Measurements from ENCODE around the gene BPIFA1. TPM values are rescaled to one million over a fixed set of nuclear protein-coding genes. Genes with fewer than 3 reads are reported as not detected.

BPIFA1 gene
- under 1 TPM in 1 of 4 donors, not detected in 3; 0.67 TPM for polyA plus RNA-seq
- long read RNA-seq, donor 1 = 0 reads
- long read RNA-seq, donor 2 = 0 reads
- long read RNA-seq, donor 3 = 0 reads
- long read RNA-seq, donor 4 = 0 reads
- long read RNA-seq, donor 5 = 0 reads
- long read RNA-seq, donor 6 = 0 reads
- long read RNA-seq, donor 7 = 0 reads
- long read RNA-seq, donor 8 = 0 reads
- long read RNA-seq, donor 9 = 0 reads
- long read RNA-seq, donor 10 = 0 reads

- 50 to 62% (median 54%) methylated on average over 5 of the region's 5 CpGs for WGBS, 3 donors
- no peak for DNase-seq
- H3K27ac ChIP-seq (ENCODE audit: low read depth in 1 of 3, low read length in 2 of 3) = no peak within 1 kb of the TSS
- peaks cover 0 to 9% (median 3%) of the 10 kb centered on the region in 3 donors for H3K27me3 ChIP-seq (ENCODE audit: control insufficient read depth in 3 of 3, insufficient read depth in 3 of 3, low read length in 3 of 3)
- FAIRE-seq = no peak
- no peak within 1 kb of the TSS for H3K4me3 ChIP-seq (ENCODE audit: low read depth in 1 of 3, low read length in 3 of 3)
- no peaks in the 10 kb centered on the region for H3K36me3 ChIP-seq (ENCODE audit: control insufficient read depth in 3 of 3, insufficient read depth in 2 of 3, low read depth in 1 of 3, low read length in 3 of 3)
- H3K4me1 ChIP-seq (ENCODE audit: control insufficient read depth in 3 of 3, insufficient read depth in 2 of 3, low read depth in 1 of 3, low read length in 2 of 3) = no peaks in the 10 kb centered on the region
- H3K9me3 ChIP-seq (ENCODE audit: control insufficient read depth in 2 of 2, insufficient read depth in 1 of 2, low read depth in 1 of 2, low read length in 1 of 2) = no peaks in the 10 kb centered on the region
These were observed at the start of gene BPIFA1 for GRCh38 chr20:33235696-33236095. BPIFA1 (plus strand) TSS chr20:33235996; CDS start chr20:33237712, 1,716 bp downstream.

GRCh38 chr20:33187491-33187890, 48.3 kb upstream of the BPIFA1 start:
- FAIRE-seq = no peak
- DNase-seq = no peak
- Histone ChIP-seq H3K4me3 (ENCODE audit: low read depth in 1 of 3, low read length in 3 of 3) (no peak overlapping the region), H3K36me3 (ENCODE audit: control insufficient read depth in 3 of 3, insufficient read depth in 2 of 3, low read depth in 1 of 3, low read length in 3 of 3) (no peaks in the 10 kb centered on the region), H3K4me1 (ENCODE audit: control insufficient read depth in 3 of 3, insufficient read depth in 2 of 3, low read depth in 1 of 3, low read length in 2 of 3) (peaks cover 0 to 3% (median 0%) of the 10 kb centered on the region in 3 donors), H3K27me3 (ENCODE audit: control insufficient read depth in 3 of 3, insufficient read depth in 3 of 3, low read length in 3 of 3) (no peaks in the 10 kb centered on the region), H3K27ac (ENCODE audit: low read depth in 1 of 3, low read length in 2 of 3) (no peak overlapping the region), H3K9me3 (ENCODE audit: control insufficient read depth in 2 of 2, insufficient read depth in 1 of 2, low read depth in 1 of 2, low read length in 1 of 2) (no peaks in the 10 kb centered on the region)
- WGBS, 3 donors = 61 to 73% (median 71%) methylated on average over 4 of the region's 4 CpGs

- no peak for FAIRE-seq
These were observed 47.4 kb upstream of the BPIFA1 start for GRCh38 chr20:33188421-33188820.

GRCh38 chr20:33191484-33191883, 44.3 kb upstream of the BPIFA1 start:
- DNase-seq = peak in 1 of 2 donors; percentile 1
- FAIRE-seq = no peak
- 10 to 31% (median 26%) methylated on average over 3 of the region's 3 CpGs for WGBS, 3 donors
- Histone ChIP-seq H3K4me3 (ENCODE audit: low read depth in 1 of 3, low read length in 3 of 3) (no peak overlapping the region), H3K4me1 (ENCODE audit: control insufficient read depth in 3 of 3, insufficient read depth in 2 of 3, low read depth in 1 of 3, low read length in 2 of 3) (peaks cover 0 to 4% (median 0%) of the 10 kb centered on the region in 3 donors), H3K27ac (ENCODE audit: low read depth in 1 of 3, low read length in 2 of 3) (peak overlapping the region in 1 of 3 donors; percentile 45), H3K27me3 (ENCODE audit: control insufficient read depth in 3 of 3, insufficient read depth in 3 of 3, low read length in 3 of 3) (no peaks in the 10 kb centered on the region), H3K36me3 (ENCODE audit: control insufficient read depth in 3 of 3, insufficient read depth in 2 of 3, low read depth in 1 of 3, low read length in 3 of 3) (no peaks in the 10 kb centered on the region), H3K9me3 (ENCODE audit: control insufficient read depth in 2 of 2, insufficient read depth in 1 of 2, low read depth in 1 of 2, low read length in 1 of 2) (no peaks in the 10 kb centered on the region)

More at GRCh38 chr20:33188421-33188820, 47.4 kb upstream of the BPIFA1 start:
- no peaks in the 10 kb centered on the region for H3K27me3 ChIP-seq (ENCODE audit: control insufficient read depth in 3 of 3, insufficient read depth in 3 of 3, low read length in 3 of 3)
- peaks cover 0 to 4% (median 0%) of the 10 kb centered on the region in 3 donors for H3K4me1 ChIP-seq (ENCODE audit: control insufficient read depth in 3 of 3, insufficient read depth in 2 of 3, low read depth in 1 of 3, low read length in 2 of 3)
- no peak for DNase-seq
- H3K4me3 ChIP-seq (ENCODE audit: low read depth in 1 of 3, low read length in 3 of 3) = no peak overlapping the region
- no peaks in the 10 kb centered on the region for H3K36me3 ChIP-seq (ENCODE audit: control insufficient read depth in 3 of 3, insufficient read depth in 2 of 3, low read depth in 1 of 3, low read length in 3 of 3)
- H3K27ac ChIP-seq (ENCODE audit: low read depth in 1 of 3, low read length in 2 of 3) = no peak overlapping the region
- H3K9me3 ChIP-seq (ENCODE audit: control insufficient read depth in 2 of 2, insufficient read depth in 1 of 2, low read depth in 1 of 2, low read length in 1 of 2) = no peaks in the 10 kb centered on the region
- 82 to 88% (median 88%) methylated on average over 9 of the region's 9 CpGs for WGBS, 3 donors

- no peaks in the 10 kb centered on the region for H3K9me3 ChIP-seq (ENCODE audit: control insufficient read depth in 2 of 2, insufficient read depth in 1 of 2, low read depth in 1 of 2, low read length in 1 of 2)
- H3K4me3 ChIP-seq (ENCODE audit: low read depth in 1 of 3, low read length in 3 of 3) = no peak overlapping the region
- no peak for FAIRE-seq
- no peak for DNase-seq
- H3K36me3 ChIP-seq (ENCODE audit: control insufficient read depth in 3 of 3, insufficient read depth in 2 of 3, low read depth in 1 of 3, low read length in 3 of 3) = no peaks in the 10 kb centered on the region
- H3K4me1 ChIP-seq (ENCODE audit: control insufficient read depth in 3 of 3, insufficient read depth in 2 of 3, low read depth in 1 of 3, low read length in 2 of 3) = peaks cover 0 to 4% (median 0%) of the 10 kb centered on the region in 3 donors
- no peak overlapping the region for H3K27ac ChIP-seq (ENCODE audit: low read depth in 1 of 3, low read length in 2 of 3)
- H3K27me3 ChIP-seq (ENCODE audit: control insufficient read depth in 3 of 3, insufficient read depth in 3 of 3, low read length in 3 of 3) = no peaks in the 10 kb centered on the region
- 74 to 86% (median 78%) methylated on average over 1 of the region's 1 CpG for WGBS, 3 donors
These were observed 43.8 kb upstream of the BPIFA1 start for GRCh38 chr20:33191955-33192354.

GRCh38 chr20:33192912-33193501, 42.8 kb upstream of the BPIFA1 start:
- H3K27me3 ChIP-seq (ENCODE audit: control insufficient read depth in 3 of 3, insufficient read depth in 3 of 3, low read length in 3 of 3) = no peaks in the 10 kb centered on the region
- 51 to 68% (median 64%) methylated on average over 8 of the region's 8 CpGs for WGBS, 3 donors
- no peaks in the 10 kb centered on the region for H3K36me3 ChIP-seq (ENCODE audit: control insufficient read depth in 3 of 3, insufficient read depth in 2 of 3, low read depth in 1 of 3, low read length in 3 of 3)
- FAIRE-seq (no peak), DNase-seq (no peak)
- no peaks in the 10 kb centered on the region for H3K9me3 ChIP-seq (ENCODE audit: control insufficient read depth in 2 of 2, insufficient read depth in 1 of 2, low read depth in 1 of 2, low read length in 1 of 2)
- no peak overlapping the region for H3K27ac ChIP-seq (ENCODE audit: low read depth in 1 of 3, low read length in 2 of 3)
- no peak overlapping the region for H3K4me3 ChIP-seq (ENCODE audit: low read depth in 1 of 3, low read length in 3 of 3)
- peaks cover 0 to 4% (median 0%) of the 10 kb centered on the region in 3 donors for H3K4me1 ChIP-seq (ENCODE audit: control insufficient read depth in 3 of 3, insufficient read depth in 2 of 3, low read depth in 1 of 3, low read length in 2 of 3)

GRCh38 chr20:33199026-33199425, 36.8 kb upstream of the BPIFA1 start:
- DNase-seq = no peak
- 73 to 85% (median 83%) methylated on average over 3 of the region's 3 CpGs for WGBS, 3 donors

GRCh38 chr20:33202451-33202850, 33.3 kb upstream of the BPIFA1 start:
- Histone ChIP-seq H3K27ac (ENCODE audit: low read depth in 1 of 3, low read length in 2 of 3) (no peak overlapping the region), H3K27me3 (ENCODE audit: control insufficient read depth in 3 of 3, insufficient read depth in 3 of 3, low read length in 3 of 3) (no peaks in the 10 kb centered on the region), H3K36me3 (ENCODE audit: control insufficient read depth in 3 of 3, insufficient read depth in 2 of 3, low read depth in 1 of 3, low read length in 3 of 3) (no peaks in the 10 kb centered on the region), H3K4me1 (ENCODE audit: control insufficient read depth in 3 of 3, insufficient read depth in 2 of 3, low read depth in 1 of 3, low read length in 2 of 3) (no peaks in the 10 kb centered on the region), H3K4me3 (ENCODE audit: low read depth in 1 of 3, low read length in 3 of 3) (no peak overlapping the region), H3K9me3 (ENCODE audit: control insufficient read depth in 2 of 2, insufficient read depth in 1 of 2, low read depth in 1 of 2, low read length in 1 of 2) (no peaks in the 10 kb centered on the region)
- WGBS, 3 donors = 47 to 64% (median 50%) methylated on average over 4 of the region's 4 CpGs
- DNase-seq = no peak
- no peak for FAIRE-seq

More at GRCh38 chr20:33199026-33199425, 36.8 kb upstream of the BPIFA1 start:
- no peak overlapping the region for H3K4me3 ChIP-seq (ENCODE audit: low read depth in 1 of 3, low read length in 3 of 3)
- H3K36me3 ChIP-seq (ENCODE audit: control insufficient read depth in 3 of 3, insufficient read depth in 2 of 3, low read depth in 1 of 3, low read length in 3 of 3) = no peaks in the 10 kb centered on the region
- FAIRE-seq = no peak
- H3K27me3 ChIP-seq (ENCODE audit: control insufficient read depth in 3 of 3, insufficient read depth in 3 of 3, low read length in 3 of 3) = no peaks in the 10 kb centered on the region
- no peak overlapping the region for H3K27ac ChIP-seq (ENCODE audit: low read depth in 1 of 3, low read length in 2 of 3)
- no peaks in the 10 kb centered on the region for H3K9me3 ChIP-seq (ENCODE audit: control insufficient read depth in 2 of 2, insufficient read depth in 1 of 2, low read depth in 1 of 2, low read length in 1 of 2)
- H3K4me1 ChIP-seq (ENCODE audit: control insufficient read depth in 3 of 3, insufficient read depth in 2 of 3, low read depth in 1 of 3, low read length in 2 of 3) = no peaks in the 10 kb centered on the region

Data from small intestine (tissue), 16 donors.